K562 (cell line): ENCODE results near the gene TRPC4. TPM values are rescaled to one million over a fixed set of nuclear protein-coding genes. Genes with fewer than 3 reads are reported as not detected.

Source experiments
- ATAC-seq: fragments of 200-7000 bp; cut with Tn5 transposase; 3 replicates; pipeline ENCODE4 v1.9.1; 2020; ENCODE audit warnings: moderate library complexity
- BruUV-seq: library from RNA; stranded (reverse); fragments of 400-500 nt; replicated peaks from 2 replicates; lab custom pipeline; 2021; lab: Mats Ljungman, UMichigan
- CTCF ChIA-PET: fragments of 300-600 bp; formaldehyde crosslinking; extraction: SDS; loops from one replicate; lab custom pipeline; 2021; ENCODE audit warnings: low intra/inter-chr PET ratio; lab: Yijun Ruan, JAX
- POLR2A ChIA-PET: fragments of 300-600, 350-650 bp; sonication (Branson Sonifier 250); formaldehyde crosslinking; extraction: SDS; loops from one replicate; lab custom pipeline; 2021; ENCODE audit warnings: antibody characterized with exemption, inconsistent platforms; lab: Yijun Ruan, JAX
- DNase-seq, 4 experiments: peaks; one replicate each; pipeline versions ENCODE4 v3.0.0 to v3.0.0-alpha.2; 2011 to 2018; ENCODE audit warnings: low spot score in 3 of 4, mixed read lengths in 3 of 4; ENCODE audit errors: extremely low read depth in 1 of 4
- FAIRE-seq: peaks from 2 replicates; lab custom pipeline; 2011; peaks lifted over from hg19 to GRCh38; lab: Jason Lieb, UNC
- H2AFZ ChIP-seq: 2 replicates; pipeline ENCODE4 v1.6.0; 2011; ENCODE audit warnings: low read depth, low read length, control low read depth, inconsistent platforms
- H3K27ac ChIP-seq: fragments of 200-600 bp; 3 replicates; pipeline ENCODE4 v1.8.0; 2011; ENCODE audit warnings: low read depth, mild to moderate bottlenecking, control low read depth, inconsistent platforms, low read length, moderate library complexity, mixed read lengths; ENCODE audit errors: extremely low read depth
- H3K27me3 ChIP-seq, 2 experiments: fragments of 300-600 bp in 1 of 2; 2 replicates in 1 of 2; 3 replicates in 1 of 2; pipeline versions ENCODE4 v1.6.0 to v1.8.0; 2011; ENCODE audit warnings: inconsistent platforms in 2 of 2, low read length in 2 of 2, mild to moderate bottlenecking in 1 of 2, mixed read lengths in 1 of 2, moderate library complexity in 1 of 2; ENCODE audit not compliant: control insufficient read depth in 2 of 2, insufficient read depth in 2 of 2
- H3K36me3 ChIP-seq: fragments of 300-600 bp; 3 replicates; pipeline ENCODE4 v1.8.0; 2011; ENCODE audit warnings: mild to moderate bottlenecking, low read length, inconsistent platforms; ENCODE audit not compliant: control insufficient read depth, insufficient read depth
- H3K4me1 ChIP-seq, 2 experiments: fragments of 200-600 bp in 1 of 2; replicated peaks in 1 of 2; 2 replicates in 1 of 2; 3 replicates in 1 of 2; pipeline versions ENCODE4 v1.5.1 to v1.8.0; 2011; ENCODE audit warnings: inconsistent platforms in 2 of 2, low read length in 2 of 2, mild to moderate bottlenecking in 1 of 2, mixed read lengths in 1 of 2, moderate library complexity in 1 of 2; ENCODE audit not compliant: control insufficient read depth in 2 of 2, insufficient read depth in 2 of 2
- H3K4me2 ChIP-seq: 2 replicates; pipeline ENCODE4 v1.6.1; 2011; ENCODE audit warnings: low read length, control low read depth, inconsistent platforms, mixed read lengths; ENCODE audit not compliant: insufficient read depth
- H3K4me3 ChIP-seq: fragments of 200-600 bp; sonication (generic), shearing (Covaris generic); 2 replicates; pipeline ENCODE4 v1.5.1; 2016; ENCODE audit warnings: control low read depth, inconsistent platforms
- H3K79me2 ChIP-seq: fragments of 200-600 bp; 3 replicates; pipeline ENCODE4 v1.8.0; 2011; ENCODE audit warnings: low read length, inconsistent platforms; ENCODE audit not compliant: control insufficient read depth, insufficient read depth
- H3K9ac ChIP-seq, 2 experiments: 2 replicates each; pipeline versions ENCODE4 v1.6.0 to v1.6.1; 2011; ENCODE audit warnings: low read depth in 2 of 2, low read length in 2 of 2, control low read depth in 1 of 2, inconsistent platforms in 1 of 2, mild to moderate bottlenecking in 1 of 2, mixed read lengths in 1 of 2; ENCODE audit not compliant: insufficient read depth in 1 of 2
- H3K9me1 ChIP-seq: one replicate; pipeline ENCODE4 v1.6.0; 2011; ENCODE audit warnings: inconsistent platforms, mild to moderate bottlenecking, low read length, moderate library complexity; ENCODE audit not compliant: control insufficient read depth, insufficient read depth
- H3K9me3 ChIP-seq: replicated peaks from 2 replicates; pipeline ENCODE4 v1.5.1; 2011; ENCODE audit warnings: low read depth, low read length, inconsistent platforms; ENCODE audit not compliant: control insufficient read depth, insufficient read depth
- H4K20me1 ChIP-seq: replicated peaks from 2 replicates; pipeline ENCODE4 v1.6.1; 2011; ENCODE audit warnings: low read length, inconsistent platforms, mixed read lengths; ENCODE audit not compliant: control insufficient read depth, insufficient read depth
- BDP1 ChIP-seq: IDR thresholded peaks from 3 replicates; pipeline ENCODE4 v1.6.1; 2011; ENCODE audit not compliant: insufficient read length, insufficient read depth
- ZBTB17 ChIP-seq: fragments of 450-650 bp; formaldehyde crosslinking; IDR thresholded peaks from 2 replicates; pipeline ENCODE4 v1.4.0; 2020; ENCODE audit warnings: mild to moderate bottlenecking
- ZHX1 ChIP-seq: fragments of 150-350 bp; conservative IDR thresholded peaks from 2 replicates; pipeline ENCODE4 v1.6.1; 2014; ENCODE audit warnings: low read length
- ZNF23 ChIP-seq: fragments of 250-450 bp; sonication (Bioruptor Pico); IDR thresholded peaks from 2 replicates; pipeline ENCODE4 v1.4.0; 2020; ENCODE audit warnings: mild to moderate bottlenecking
- WGBS: fragments of 100-300 bp; shearing (Covaris generic); methylation state at CpG from one replicate; pipeline ENCODE4 v1.1.6; 2016; ENCODE audit warnings: low coverage, mixed read lengths; ENCODE audit not compliant: insufficient coverage; ENCODE audit errors: missing lambda C conversion rate; 5-methylcytosine and 5-hydroxymethylcytosine counted together
- in situ Hi-C: fragments of 300-500 bp; cut with MboI; formaldehyde crosslinking; loops from 4 replicates; pipeline ENCODE4 v1.15.0; 2018; ENCODE audit warnings: inconsistent platforms, mixed read lengths
- intact Hi-C: fragments of 100-400 bp; cut with micrococcal nuclease; formaldehyde crosslinking; loops from 2 replicates; pipeline ENCODE4 v1.14.2; 2022
- polyA plus RNA-seq, 8 experiments: library from polyadenylated mRNA; depleted of rRNA in 4 of 8; stranded (reverse) in 5 of 8; unstranded in 3 of 8; fragments of >200 nt; fragmentation: Nextera tagmentation in 2 of 8; fragmentation: Illumina TruSeq in 1 of 8; extraction: Ambion mirVana in 2 of 8; extraction: Trizol in 1 of 8; gene quantifications; 2 replicates each; pipeline versions ENCODE4 v1.2.1 to v1.2.3, GENCODE V29; 2011 to 2014; ENCODE audit warnings: inconsistent platforms in 1 of 8, missing spikeins in 1 of 8
- total RNA-seq, 7 experiments: library from RNA; depleted of rRNA in 6 of 7; stranded (reverse); fragments of >200 nt in 6 of 7; fragmentation: Illumina TruSeq in 2 of 7; extraction: Trizol in 2 of 7; gene quantifications; 2 replicates each; pipeline versions ENCODE4 v1.2.1 to v1.2.3, GENCODE V29; 2011 to 2021; ENCODE audit warnings: low replicate concordance in 1 of 7
- TF ChIP-seq, protein P1 (sequence below): sonication (generic); formaldehyde crosslinking; IDR thresholded peaks from 2 replicates; pipeline ENCODE4 v1.8.0; 2022; ENCODE audit warnings: mild to moderate bottlenecking, low read depth, missing genetic modification reagents
- TF ChIP-seq, protein P2 (sequence below): fragments of 250-450 bp; sonication (Bioruptor Pico); IDR thresholded peaks from 2 replicates; pipeline ENCODE4 v1.4.0; 2020; ENCODE audit warnings: mild to moderate bottlenecking, moderate library complexity
- TF ChIP-seq, protein P3 (sequence below): fragments of 250-450 bp; sonication (Bioruptor Pico); IDR thresholded peaks from 2 replicates; pipeline ENCODE4 v1.4.0; 2020; ENCODE audit warnings: mild to moderate bottlenecking

The TRPC4 gene
- total and polyA plus RNA-seq, 9 of the 15 experiments (the other 6 are each of a cell fraction or from before 2014, with no cell fraction given) = 0.03 to 0.04 TPM; not detected in 7

DNA sequence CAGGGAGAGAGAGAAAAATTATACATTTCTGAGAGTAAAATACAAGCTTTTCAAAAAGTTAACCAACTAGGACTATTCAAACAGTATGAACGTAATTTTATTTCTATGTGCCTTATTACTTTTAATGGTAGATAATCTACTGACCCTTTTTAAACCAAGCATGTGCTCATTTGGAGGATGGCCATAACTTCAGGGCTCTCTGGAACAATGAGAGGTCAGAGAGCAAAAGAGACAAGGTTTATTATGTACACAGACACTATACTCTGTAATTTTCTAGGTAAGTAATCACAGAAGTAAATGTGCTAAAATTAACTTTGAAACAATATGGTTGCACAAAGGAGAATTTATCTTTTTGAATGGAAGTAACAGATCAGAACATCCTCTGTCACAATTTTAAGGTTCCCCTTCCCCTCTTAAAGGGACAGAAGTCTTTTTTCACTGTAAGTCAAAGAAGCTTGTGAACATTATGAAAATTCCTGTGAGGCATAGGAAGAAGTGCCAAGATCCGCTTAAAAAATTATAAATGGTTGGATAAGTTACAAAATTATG, 272.0 kb downstream of the TRPC4 start:
- Histone ChIP-seq H3K4me2 (no peak overlapping the region), H3K27me3 (no peaks in the 10 kb centered on the region), H3K36me3 (no peaks in the 10 kb centered on the region), H3K4me1 (no peaks in the 10 kb centered on the region), H2AFZ (no peak overlapping the region), H3K27ac (no peak overlapping the region), H3K9ac (no peak overlapping the region), H3K9me1 (no peaks in the 10 kb centered on the region), H3K79me2 (no peaks in the 10 kb centered on the region), H4K20me1 (no peaks in the 10 kb centered on the region), H3K4me3 (no peak overlapping the region), H3K9me3 (no peaks in the 10 kb centered on the region)
- TF ChIP-seq, protein P1, sequence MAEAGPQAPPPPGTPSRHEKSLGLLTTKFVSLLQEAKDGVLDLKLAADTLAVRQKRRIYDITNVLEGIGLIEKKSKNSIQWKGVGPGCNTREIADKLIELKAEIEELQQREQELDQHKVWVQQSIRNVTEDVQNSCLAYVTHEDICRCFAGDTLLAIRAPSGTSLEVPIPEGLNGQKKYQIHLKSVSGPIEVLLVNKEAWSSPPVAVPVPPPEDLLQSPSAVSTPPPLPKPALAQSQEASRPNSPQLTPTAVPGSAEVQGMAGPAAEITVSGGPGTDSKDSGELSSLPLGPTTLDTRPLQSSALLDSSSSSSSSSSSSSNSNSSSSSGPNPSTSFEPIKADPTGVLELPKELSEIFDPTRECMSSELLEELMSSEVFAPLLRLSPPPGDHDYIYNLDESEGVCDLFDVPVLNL (CRISPR knock-in tag) = no peak
- TF ChIP-seq ZBTB17 (CRISPR knock-in tag) (no peak), ZNF23 (no peak), ZHX1 (no peak), BDP1 (no peak)
- TF ChIP-seq, protein P2, sequence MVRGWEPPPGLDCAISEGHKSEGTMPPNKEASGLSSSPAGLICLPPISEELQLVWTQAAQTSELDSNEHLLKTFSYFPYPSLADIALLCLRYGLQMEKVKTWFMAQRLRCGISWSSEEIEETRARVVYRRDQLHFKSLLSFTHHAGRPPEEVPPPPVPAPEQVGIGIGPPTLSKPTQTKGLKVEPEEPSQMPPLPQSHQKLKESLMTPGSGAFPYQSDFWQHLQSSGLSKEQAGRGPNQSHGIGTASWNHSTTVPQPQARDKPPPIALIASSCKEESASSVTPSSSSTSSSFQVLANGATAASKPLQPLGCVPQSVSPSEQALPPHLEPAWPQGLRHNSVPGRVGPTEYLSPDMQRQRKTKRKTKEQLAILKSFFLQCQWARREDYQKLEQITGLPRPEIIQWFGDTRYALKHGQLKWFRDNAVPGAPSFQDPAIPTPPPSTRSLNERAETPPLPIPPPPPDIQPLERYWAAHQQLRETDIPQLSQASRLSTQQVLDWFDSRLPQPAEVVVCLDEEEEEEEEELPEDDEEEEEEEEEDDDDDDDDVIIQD (CRISPR knock-in tag) = no peak
- TF ChIP-seq, protein P3, sequence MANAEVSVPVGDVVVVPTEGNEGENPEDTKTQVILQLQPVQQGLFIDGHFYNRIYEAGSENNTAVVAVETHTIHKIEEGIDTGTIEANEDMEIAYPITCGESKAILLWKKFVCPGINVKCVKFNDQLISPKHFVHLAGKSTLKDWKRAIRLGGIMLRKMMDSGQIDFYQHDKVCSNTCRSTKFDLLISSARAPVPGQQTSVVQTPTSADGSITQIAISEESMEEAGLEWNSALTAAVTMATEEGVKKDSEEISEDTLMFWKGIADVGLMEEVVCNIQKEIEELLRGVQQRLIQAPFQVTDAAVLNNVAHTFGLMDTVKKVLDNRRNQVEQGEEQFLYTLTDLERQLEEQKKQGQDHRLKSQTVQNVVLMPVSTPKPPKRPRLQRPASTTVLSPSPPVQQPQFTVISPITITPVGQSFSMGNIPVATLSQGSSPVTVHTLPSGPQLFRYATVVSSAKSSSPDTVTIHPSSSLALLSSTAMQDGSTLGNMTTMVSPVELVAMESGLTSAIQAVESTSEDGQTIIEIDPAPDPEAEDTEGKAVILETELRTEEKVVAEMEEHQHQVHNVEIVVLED = no peak
- ATAC-seq (no peak), FAIRE-seq (no peak), DNase-seq (no peak)
- BruUV-seq = no TSS peak
- intact Hi-C loops = no loop called here
- 0% methylated on average over 1 of the region's 2 CpGs for WGBS
- in situ Hi-C loops = no loop called here
- POLR2A ChIA-PET = no interaction called here
- CTCF ChIA-PET = interaction anchor here (0.7 kb wide), 1 partner anchor 939 kb away, joined by 3 read pairs; no protein-coding TSS in a partner anchor
